ENCODE results near the gene CDKN1A. TPM values are rescaled to one million over a fixed set of nuclear protein-coding genes. Genes with fewer than 3 reads are reported as not detected.

CDKN1A gene
- total RNA-seq, 1 donor from 2014 or later = 151 TPM

DNA sequence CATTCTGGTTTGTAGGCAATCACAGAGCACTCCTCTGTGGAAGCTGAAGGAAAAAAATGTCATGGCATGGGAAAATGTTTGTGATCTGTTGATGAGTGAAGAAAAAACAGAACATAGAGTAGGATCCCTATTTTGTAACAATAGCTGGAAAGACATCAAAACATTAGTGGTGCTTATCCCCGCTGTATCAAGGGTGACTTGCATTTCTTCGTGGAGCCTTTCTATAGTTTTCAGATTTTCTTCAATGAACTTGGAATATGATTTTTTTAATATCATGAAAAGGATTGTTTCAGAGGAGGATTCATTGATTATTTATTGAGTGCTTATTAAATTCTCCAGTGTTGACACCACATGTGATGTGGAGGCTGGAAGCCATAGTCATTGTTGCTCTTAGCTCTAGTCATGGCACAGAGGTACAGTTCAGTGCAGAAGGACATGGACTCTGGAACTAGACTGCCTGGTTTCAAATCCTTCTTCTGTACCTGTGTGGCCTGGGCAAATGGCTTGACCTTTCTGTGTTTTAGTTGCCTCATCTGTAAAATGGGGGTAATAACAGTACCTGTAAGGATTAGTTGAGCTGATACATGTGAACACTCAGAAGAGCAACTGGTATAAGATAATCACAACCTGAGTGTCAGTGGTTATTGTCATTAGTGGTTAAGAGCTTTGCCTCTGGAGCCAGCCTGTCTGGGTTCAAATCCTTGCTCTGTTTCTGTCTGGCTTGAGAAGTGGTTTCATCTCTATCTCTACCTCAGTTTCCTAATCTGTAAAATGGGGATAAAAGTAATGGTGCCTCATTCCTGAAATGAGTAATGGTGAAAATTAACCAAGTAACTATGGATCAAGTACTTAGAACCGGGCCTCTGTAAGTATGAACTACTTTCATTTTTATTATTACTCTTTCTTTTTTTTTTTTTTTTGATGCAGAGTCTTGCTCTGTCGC lies 14.7 kb upstream of the CDKN1A start:
- Histone ChIP-seq H3K36me3 (no peaks in the 10 kb centered on the region), H3K9me3 (no peaks in the 10 kb centered on the region), H3K27ac (no peak overlapping the region), H3K27me3 (no peaks in the 10 kb centered on the region), H3K4me1 (peaks cover 22% of the 10 kb centered on the region), H3K4me3 (no peak overlapping the region)
- no peak for DNase-seq
- no peak for ATAC-seq
- TF ChIP-seq, protein P1, sequence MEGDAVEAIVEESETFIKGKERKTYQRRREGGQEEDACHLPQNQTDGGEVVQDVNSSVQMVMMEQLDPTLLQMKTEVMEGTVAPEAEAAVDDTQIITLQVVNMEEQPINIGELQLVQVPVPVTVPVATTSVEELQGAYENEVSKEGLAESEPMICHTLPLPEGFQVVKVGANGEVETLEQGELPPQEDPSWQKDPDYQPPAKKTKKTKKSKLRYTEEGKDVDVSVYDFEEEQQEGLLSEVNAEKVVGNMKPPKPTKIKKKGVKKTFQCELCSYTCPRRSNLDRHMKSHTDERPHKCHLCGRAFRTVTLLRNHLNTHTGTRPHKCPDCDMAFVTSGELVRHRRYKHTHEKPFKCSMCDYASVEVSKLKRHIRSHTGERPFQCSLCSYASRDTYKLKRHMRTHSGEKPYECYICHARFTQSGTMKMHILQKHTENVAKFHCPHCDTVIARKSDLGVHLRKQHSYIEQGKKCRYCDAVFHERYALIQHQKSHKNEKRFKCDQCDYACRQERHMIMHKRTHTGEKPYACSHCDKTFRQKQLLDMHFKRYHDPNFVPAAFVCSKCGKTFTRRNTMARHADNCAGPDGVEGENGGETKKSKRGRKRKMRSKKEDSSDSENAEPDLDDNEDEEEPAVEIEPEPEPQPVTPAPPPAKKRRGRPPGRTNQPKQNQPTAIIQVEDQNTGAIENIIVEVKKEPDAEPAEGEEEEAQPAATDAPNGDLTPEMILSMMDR (IDR thresholded peaks at IDR 0.05) = no peak
- intact Hi-C loops (cut with DNase I) = no loop called here

DNA sequence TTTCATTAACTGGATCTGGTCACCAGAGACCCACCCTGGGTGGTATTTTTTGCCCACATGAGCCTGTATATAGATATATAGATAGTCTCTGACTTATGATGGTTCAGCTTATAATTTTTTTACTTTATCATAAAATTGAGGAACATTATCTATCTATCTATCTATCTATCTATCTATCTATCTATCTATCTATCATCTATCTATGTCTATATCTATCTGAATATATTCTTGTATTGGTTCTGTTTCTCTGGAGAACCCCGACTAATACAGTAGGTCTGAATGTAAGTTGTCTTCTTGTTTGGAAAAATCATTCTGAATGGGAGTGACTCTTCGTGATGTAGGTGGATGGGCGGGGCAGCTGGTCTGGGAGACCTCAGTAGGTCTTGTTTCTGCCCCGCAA lies 13.3 kb upstream of the CDKN1A start:
- H3K9me3 ChIP-seq = no peaks in the 10 kb centered on the region
- H3K36me3 ChIP-seq = no peaks in the 10 kb centered on the region
- no peak overlapping the region for H3K4me3 ChIP-seq
- intact Hi-C loops (cut with DNase I) = no loop called here
- DNase-seq (no peak), ATAC-seq (no peak)
- no peak overlapping the region for H3K27ac ChIP-seq
- TF ChIP-seq, protein P1 (IDR thresholded peaks at IDR 0.05) = no peak
- peaks cover 22% of the 10 kb centered on the region for H3K4me1 ChIP-seq
- H3K27me3 ChIP-seq = no peaks in the 10 kb centered on the region

DNA sequence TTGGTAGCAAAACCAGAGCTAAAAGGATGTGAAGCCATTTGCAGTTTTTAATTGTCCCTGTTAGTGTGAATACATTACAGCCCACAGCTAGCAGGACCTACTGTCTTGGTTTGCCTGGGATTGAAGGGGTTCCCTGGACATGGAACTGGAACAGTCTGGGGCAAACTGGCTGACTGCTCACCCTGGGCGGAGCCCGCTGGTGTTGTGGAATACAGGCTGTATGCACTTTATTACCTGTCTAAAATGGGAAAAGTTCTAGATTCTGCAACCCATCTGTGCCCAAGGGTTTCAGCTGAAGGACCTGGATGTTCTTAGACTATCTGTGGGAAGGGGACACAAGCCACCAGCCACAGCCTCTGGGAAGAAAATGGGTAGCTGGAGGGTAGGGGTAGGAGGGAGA lies 12.2 kb upstream of the CDKN1A start:
- DNase-seq (no peak), ATAC-seq (no peak)
- no peaks in the 10 kb centered on the region for H3K27me3 ChIP-seq
- TF ChIP-seq, protein P1 (IDR thresholded peaks at IDR 0.05) = no peak
- peaks cover 16% of the 10 kb centered on the region for H3K4me1 ChIP-seq
- no peak overlapping the region for H3K27ac ChIP-seq
- H3K36me3 ChIP-seq = no peaks in the 10 kb centered on the region
- no peaks in the 10 kb centered on the region for H3K9me3 ChIP-seq
- intact Hi-C loops (cut with DNase I) = no loop called here
- H3K4me3 ChIP-seq = no peak overlapping the region

DNA sequence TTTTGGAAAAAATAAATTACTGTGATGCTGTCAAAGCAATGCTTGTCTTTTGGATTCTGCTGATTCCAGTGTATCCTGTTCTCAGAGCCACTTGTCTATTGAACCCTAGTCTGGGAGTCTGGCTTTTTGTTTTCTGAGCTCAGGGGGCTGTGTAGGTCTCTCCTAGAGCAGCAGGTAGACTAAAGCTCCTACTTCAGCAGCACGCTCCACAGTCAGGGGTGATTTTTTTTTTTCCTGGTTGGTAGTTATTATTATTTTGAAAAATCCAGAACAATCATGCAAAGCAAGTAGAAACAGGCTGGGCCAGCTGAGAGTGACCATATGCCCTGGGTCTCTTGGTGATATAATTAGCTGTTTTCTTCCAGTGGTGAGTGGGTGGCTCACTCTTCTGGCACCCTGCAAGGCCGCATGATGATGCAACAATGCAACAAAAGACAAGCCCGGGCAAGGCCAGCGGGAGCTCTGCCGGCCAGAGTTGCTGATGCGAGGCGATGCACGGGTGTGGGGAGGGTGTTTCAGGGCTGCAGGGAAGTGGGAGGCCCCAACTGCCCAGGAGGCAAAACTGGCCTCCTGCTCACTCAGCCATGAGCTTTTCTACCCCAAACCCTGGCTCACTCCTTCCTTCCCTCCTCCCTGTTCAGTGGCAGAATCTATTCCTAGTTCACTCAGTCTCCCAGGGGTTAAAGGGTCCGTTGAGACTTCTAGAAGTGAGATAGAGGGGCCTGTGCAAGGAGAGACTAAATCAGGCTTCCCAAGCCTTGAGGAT lies 11.5 kb upstream of the CDKN1A start:
- Histone ChIP-seq H3K4me1 (peaks cover 16% of the 10 kb centered on the region), H3K36me3 (no peaks in the 10 kb centered on the region), H3K4me3 (no peak overlapping the region), H3K27ac (peak overlapping the region; percentile 39), H3K27me3 (no peaks in the 10 kb centered on the region), H3K9me3 (no peaks in the 10 kb centered on the region)
- TF ChIP-seq, protein P1 (IDR thresholded peaks at IDR 0.05) = no peak
- DNase-seq (peak; percentile 86), ATAC-seq (peak; percentile 94)
- intact Hi-C loops (cut with DNase I) = no loop called here

DNA sequence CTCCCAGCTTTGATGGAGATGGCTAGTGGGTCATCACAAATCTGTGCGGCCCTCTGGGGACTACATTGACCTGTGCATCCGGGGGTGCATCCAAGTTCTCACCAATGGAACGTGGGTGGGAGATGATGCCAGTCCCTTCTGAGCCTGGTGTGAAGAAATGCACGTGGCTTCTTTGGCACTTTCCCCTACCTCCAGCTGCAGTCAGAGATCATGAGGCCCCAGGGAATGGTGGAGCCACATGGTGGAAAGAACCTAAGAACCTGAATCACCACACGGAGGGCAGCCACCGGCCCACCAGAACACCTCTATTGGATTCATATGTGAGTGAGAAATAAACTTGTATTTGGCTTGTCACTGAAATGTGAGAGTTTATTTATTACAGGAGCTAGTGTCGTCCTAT lies 9.9 kb upstream of the CDKN1A start:
- ATAC-seq (no peak), DNase-seq (no peak)
- H3K4me3 ChIP-seq = no peak overlapping the region
- peaks cover 16% of the 10 kb centered on the region for H3K4me1 ChIP-seq
- TF ChIP-seq, protein P1 (IDR thresholded peaks at IDR 0.05) = no peak
- H3K27ac ChIP-seq = no peak overlapping the region
- H3K9me3 ChIP-seq = no peaks in the 10 kb centered on the region
- no peaks in the 10 kb centered on the region for H3K27me3 ChIP-seq
- intact Hi-C loops (cut with DNase I) = no loop called here
- H3K36me3 ChIP-seq = no peaks in the 10 kb centered on the region
